Amniotic epithelial cell (primary cell): ENCODE data around the gene ASTN2.

Experiments
- DNase-seq: peaks from one replicate; pipeline ENCODE4 v3.0.0-alpha.2; 2010; ENCODE audit warnings: low read depth

The ASTN2 gene

GRCh38 chr9:117250610-117251215, 164.1 kb downstream of the ASTN2 start:
- DNase-seq = no peak

GRCh38 chr9:117249799-117250198, 165.1 kb downstream of the ASTN2 start:
- no peak for DNase-seq

- DNase-seq = no peak
These were observed 167.6 kb downstream of the ASTN2 start for GRCh38 chr9:117247266-117247665.

- DNase-seq = no peak
These were observed 169.6 kb downstream of the ASTN2 start for GRCh38 chr9:117245175-117245829.

GRCh38 chr9:117242082-117242481, 172.8 kb downstream of the ASTN2 start:
- no peak for DNase-seq

DNA sequence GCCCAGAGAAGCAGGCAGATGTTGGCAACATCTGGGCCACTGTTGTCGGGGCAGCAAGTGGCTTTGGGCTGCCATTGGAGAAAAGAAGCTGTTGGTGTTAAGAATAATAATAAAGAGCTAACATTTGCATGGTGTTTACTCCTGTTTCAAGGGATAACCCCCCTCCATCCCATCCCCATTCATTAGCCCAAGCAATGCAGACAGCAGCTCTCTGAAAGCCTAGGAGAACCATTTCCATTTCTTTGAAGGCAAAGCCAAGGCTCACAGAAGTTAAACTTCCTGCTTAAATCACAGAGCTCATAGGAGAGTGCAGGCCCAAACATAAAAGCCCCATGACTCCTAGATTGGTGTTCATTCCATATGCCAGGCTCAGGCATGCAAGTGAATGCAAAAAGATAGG, 175.4 kb downstream of the ASTN2 start:
- DNase-seq = no peak

- no peak for DNase-seq
These were observed 180.8 kb downstream of the ASTN2 start for GRCh38 chr9:117234103-117234502.

DNA sequence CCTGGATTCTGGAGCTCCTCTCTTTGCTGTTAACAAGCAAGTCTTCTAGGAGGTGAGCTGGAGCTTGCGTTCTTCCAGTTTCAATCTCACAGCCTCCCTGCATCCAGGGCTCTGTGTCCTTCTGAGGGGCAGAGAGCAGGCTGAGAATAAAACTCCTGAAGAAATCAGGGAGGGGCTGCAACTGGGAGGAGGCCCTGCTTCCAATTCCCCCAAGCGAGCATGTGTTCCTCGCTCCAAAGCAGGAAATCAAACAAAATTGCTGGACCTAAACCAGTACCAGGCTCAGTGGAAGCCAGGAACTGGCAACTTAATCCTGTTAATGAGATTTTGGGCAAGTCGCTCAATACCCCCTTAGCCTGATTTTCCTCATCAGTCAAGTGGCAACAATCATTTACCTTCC, 181.8 kb downstream of the ASTN2 start:
- DNase-seq = no peak

- DNase-seq = no peak
These were observed 182.6 kb downstream of the ASTN2 start for GRCh38 chr9:117232281-117232680.

DNA sequence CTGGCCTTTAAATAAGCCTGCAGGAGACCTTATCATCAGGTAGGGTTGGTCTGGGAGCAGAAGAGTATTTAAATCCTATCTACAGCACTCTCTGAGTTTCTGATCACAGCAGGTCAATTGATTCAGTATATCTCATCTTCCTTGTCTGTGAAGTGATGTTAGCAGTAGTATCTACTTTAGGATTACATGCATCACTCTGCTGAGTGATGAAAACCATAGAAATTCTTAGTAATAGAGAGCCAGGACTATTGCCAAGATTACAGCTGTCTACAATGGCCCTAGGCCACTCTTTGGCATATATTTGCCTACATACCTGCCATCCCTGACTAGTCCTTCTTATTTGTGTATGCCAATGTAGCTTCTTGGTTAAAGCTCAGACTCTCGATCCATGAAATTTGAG, 183.8 kb downstream of the ASTN2 start:
- no peak for DNase-seq

GRCh38 chr9:117224695-117225094, 190.2 kb downstream of the ASTN2 start:
- no peak for DNase-seq

GRCh38 chr9:117218951-117219350, 195.9 kb downstream of the ASTN2 start:
- DNase-seq = no peak

DNA sequence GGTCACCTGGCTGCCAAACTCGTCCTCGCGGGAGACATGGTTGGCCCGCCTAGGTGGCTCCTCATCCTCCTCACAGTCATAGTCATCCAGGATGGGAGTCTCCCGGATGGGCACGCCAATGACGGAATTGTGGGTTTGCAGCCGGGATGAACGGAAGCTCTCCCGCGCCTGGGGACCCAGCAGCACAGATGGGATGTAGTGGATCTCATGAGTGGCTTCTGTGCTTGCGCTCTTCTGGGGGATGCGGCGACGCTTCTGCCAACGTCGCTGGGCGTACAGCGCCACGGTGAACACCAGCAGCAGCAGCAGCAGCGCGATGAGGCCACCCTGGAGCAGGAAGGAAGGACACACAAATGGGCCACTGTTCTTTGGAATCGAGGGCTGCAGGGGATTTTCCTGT, 200.4 kb downstream of the ASTN2 start:
- no peak for DNase-seq

DNA sequence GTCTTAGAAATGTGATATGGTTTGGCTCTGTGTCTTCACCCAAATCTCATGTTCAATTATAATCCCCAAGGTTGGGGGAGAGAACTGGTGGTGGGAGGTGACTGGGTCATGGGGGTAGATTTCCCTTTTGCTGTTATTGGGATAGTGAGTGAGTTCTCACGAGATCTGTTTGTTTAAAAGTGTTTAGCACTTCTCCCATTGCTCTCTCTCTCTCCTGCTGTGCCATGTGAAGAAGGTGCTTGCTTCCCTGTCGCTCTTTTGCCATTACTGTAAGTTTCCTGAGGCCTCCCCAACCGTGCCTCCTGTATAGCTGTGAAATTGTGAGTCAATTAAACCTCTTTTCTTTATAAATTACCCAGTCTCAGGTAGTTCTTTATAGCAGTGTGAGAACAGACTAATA, 203.6 kb downstream of the ASTN2 start:
- DNase-seq = no peak

DNA sequence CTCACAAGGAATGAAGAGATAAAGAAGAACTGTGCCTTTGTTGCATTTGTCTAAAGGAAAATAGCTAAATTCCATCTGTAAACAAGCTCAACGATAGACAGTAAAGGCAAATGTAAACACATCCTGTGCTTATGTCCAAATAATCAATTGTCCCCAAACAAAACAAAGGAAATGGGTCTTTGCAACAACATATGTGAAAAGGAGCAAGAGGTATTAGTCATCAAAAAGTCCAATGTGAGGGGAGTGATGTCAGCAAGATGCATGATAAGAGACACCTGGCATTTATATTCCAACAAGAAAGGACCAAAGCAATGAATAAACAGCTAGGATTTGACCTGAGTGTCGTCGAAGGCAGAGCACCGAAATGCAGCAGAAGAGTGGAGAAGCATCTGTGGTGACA, 209.1 kb downstream of the ASTN2 start:
- no peak for DNase-seq

DNA sequence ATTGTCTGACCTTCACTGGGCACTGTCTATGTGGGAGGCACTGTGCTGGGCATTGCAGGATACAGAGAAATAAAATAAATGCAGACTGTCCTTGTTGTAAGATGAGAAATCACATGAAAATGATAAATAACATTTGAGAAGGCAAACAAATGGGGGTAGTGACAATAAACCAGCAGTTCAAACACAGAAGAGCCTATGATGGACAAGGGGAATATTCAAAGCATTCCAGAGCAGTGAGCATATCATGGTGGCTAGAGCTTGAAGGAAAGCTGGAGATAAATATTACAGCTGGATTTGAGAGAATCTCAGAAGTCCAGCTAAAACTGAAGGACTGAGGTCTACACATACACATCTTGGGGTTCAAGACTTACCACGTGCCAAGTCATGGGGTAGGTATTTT, 209.9 kb downstream of the ASTN2 start:
- no peak for DNase-seq

- no peak for DNase-seq
These were observed 223.2 kb downstream of the ASTN2 start for GRCh38 chr9:117191504-117192261.

DNA sequence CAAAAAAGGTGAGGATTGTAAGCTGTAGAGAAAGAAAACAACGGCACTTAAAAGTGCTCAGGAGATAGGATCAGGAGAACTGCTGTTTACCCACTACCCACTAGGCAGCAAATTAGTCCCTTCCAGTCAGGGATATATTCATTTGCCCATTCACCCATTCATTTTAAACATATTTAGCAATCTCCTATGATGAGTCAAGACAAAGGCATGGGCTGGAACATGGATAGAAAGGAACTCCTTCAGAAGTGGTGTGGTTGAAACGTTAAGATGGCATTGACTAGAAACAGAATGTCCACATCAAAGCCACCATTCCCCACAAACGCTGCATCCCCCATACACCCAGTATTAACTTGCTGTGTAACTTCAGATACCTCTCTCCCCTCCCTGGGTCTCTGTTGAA, 225.7 kb downstream of the ASTN2 start:
- DNase-seq = no peak

- DNase-seq = no peak
These were observed 226.5 kb downstream of the ASTN2 start for GRCh38 chr9:117188394-117188793.

DNA sequence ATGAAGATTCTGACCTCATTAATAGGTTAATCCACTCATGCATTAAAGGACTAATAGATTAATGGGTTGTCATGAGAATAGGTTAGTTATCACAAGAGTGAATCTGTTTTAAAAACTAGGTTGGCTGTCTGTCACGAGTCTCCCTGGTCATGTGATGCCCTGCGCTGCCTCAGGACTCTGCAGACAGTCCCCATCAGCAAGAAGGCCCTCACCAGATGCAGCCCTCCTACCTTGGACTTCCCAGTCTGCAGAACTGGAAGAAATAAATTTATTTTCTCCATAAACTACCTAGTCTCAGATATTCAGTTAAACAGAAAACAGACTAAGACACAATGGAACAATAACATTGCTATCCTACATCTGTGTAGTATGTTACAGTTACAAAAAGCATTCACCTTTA, 227.4 kb downstream of the ASTN2 start:
- no peak for DNase-seq

DNA sequence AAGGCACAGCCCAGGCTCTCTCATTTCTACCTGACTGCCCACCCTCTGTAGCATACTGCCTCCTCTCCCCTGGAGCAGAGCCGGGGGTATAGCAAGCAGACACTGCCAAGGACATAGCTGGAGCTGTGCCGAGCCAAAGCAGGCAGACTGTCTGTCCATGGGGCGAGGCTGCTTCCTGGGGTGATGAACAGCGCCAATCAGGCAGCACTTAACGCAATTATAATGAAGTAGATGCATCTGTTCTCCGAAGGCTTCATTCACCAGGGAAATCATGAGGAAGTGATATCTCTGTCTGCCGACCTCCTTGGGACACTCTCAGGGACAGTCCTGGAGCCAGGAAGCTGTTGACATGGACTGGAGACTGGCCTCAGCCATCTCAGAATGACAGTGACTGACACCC, 230.7 kb downstream of the ASTN2 start:
- DNase-seq = no peak

GRCh38 chr9:117182046-117182445, 232.8 kb downstream of the ASTN2 start:
- no peak for DNase-seq

DNA sequence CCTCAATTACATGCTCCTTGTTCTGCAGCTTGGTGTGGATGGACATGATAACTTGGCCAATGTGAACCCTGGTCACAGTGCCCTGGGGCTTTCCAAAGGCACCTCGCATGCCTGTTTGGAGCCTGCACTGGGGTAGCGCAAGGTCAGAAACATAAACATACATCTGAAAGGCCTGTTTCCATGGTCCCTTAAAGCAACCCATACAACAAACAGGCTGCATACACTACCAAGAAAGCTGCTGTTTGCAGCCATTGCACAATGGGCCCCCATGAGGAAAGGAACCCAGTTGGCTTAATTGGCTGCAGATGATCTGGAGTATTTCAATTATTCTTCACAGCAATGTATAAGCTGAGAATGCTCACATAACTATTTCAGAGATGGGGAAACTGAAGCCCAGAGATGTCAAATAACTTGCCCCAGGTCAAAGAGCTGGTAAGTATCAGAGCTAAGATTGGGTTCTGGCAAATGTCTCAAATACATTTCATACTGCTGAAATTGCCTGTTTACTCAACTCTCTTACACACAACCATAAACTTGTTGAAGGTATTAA, 233.9 kb downstream of the ASTN2 start:
- no peak for DNase-seq
